Smooth muscle cell of the umbilical artery (primary cell): Measurements from ENCODE around the gene EIF2AK3. TPM values are rescaled to one million over a fixed set of nuclear protein-coding genes. Genes with fewer than 3 reads are reported as not detected.

ENCODE experiments used
- total RNA-seq: library from RNA; depleted of rRNA; stranded (reverse); fragments of >200 nt; gene quantifications from 2 replicates; pipeline ENCODE4 v1.2.3, GENCODE V29; 2014

The EIF2AK3 gene
- total RNA-seq = 39.2 and 41.0 TPM in 2 replicates

GRCh38 chr2:88627055-88627855, at the start of gene EIF2AK3:
Gene EIF2AK3 (minus strand): TSS chr2:88627464. CDS start chr2:88627274, 190 bp downstream.

Other genes with a start within 250 kb of the EIF2AK3 start
- gene FOXI3, start 174.8 kb downstream of the EIF2AK3 start, total RNA-seq = not detected in 2 replicates
- 10.1 and 10.7 TPM in 2 replicates for gene RPIA, start 64.2 kb upstream of the EIF2AK3 start, total RNA-seq